ENCODE measurements around the gene SPIN2A.

GRCh38 chrX:57132046-57132445 is 5.2 kb downstream of the SPIN2A start:
- TF ChIP-seq CTCF (IDR thresholded peaks at IDR 0.05) (no peak), EZH2 (IDR thresholded peaks at IDR 0.05; ENCODE audit: borderline replicate concordance, insufficient read depth, low read depth, low read length, poor library complexity, severe bottlenecking) (no peak)
